HFF-Myc (cell line): ENCODE measurements around the gene ACOT2.

Experiments
- DNase-seq: peaks from one replicate; pipeline ENCODE4 v3.0.0-alpha.2; 2011; ENCODE audit warnings: low read depth; ENCODE audit errors: extremely low read depth
- H3K4me3 ChIP-seq: replicated peaks from 2 replicates; pipeline ENCODE4 v1.5.1; 2011; ENCODE audit warnings: low read depth, mild to moderate bottlenecking, control low read depth, low read length
- CTCF ChIP-seq: IDR thresholded peaks from 2 replicates; pipeline ENCODE4 v1.5.1; 2012; ENCODE audit warnings: mild to moderate bottlenecking, low read depth, low read length, control low read depth; ENCODE audit errors: missing control alignments

The ACOT2 gene

GRCh38 chr14:73599499-73599898, 30.5 kb downstream of the ACOT2 start:
- TF ChIP-seq CTCF = no peak
- no peak overlapping the region for H3K4me3 ChIP-seq

GRCh38 chr14:73602994-73603393, 34.0 kb downstream of the ACOT2 start:
- no peak for TF ChIP-seq CTCF
- DNase-seq = no peak
- no peak overlapping the region for H3K4me3 ChIP-seq

More at GRCh38 chr14:73599499-73599898, 30.5 kb downstream of the ACOT2 start:
- no peak for DNase-seq

DNA sequence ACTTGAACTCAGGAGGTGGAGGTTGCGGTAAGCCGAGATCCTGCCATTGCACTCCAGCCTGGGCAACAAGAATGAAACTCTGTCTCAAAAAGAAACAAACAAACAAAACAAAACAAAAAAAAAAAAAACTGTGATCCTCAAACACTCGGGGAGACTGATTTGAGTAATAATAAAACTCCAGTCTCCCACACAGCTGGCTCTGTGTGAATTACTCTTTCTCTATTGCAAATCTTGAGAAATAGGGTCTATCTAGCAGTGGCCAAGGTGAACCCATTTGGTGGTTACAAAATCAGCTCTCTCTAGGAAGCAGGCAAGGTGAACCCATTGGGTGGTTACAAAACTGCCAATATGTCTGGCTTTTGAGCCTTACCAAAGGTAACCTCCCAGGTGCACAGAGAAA, 37.3 kb downstream of the ACOT2 start:
- H3K4me3 ChIP-seq = no peak overlapping the region
- no peak for DNase-seq
- TF ChIP-seq CTCF = no peak

DNA sequence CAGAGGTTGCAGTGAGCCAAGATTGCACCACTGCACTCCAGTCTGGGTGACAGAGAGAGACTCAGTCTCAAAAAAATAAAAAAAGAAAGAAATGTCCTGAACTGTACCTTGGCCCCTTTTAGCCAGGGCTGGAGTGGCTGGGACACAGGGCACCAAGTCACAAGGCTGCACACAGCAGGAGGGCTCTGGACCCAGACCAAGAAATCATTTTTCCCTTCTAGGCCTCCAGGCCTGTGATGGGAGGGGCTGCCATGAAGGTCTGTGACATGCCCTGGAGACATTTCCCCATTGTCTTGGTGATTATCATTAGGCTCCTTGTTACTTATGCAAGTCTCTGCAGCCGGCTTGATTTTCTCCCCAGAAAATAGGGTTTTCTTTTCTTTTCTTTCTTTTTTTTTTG, 38.2 kb downstream of the ACOT2 start:
- no peak overlapping the region for H3K4me3 ChIP-seq
- TF ChIP-seq CTCF = no peak
- no peak for DNase-seq

- DNase-seq = no peak
- no peak for TF ChIP-seq CTCF
- H3K4me3 ChIP-seq = no peak overlapping the region
Measured at GRCh38 chr14:73610687-73611086, 41.7 kb downstream of the ACOT2 start.

DNA sequence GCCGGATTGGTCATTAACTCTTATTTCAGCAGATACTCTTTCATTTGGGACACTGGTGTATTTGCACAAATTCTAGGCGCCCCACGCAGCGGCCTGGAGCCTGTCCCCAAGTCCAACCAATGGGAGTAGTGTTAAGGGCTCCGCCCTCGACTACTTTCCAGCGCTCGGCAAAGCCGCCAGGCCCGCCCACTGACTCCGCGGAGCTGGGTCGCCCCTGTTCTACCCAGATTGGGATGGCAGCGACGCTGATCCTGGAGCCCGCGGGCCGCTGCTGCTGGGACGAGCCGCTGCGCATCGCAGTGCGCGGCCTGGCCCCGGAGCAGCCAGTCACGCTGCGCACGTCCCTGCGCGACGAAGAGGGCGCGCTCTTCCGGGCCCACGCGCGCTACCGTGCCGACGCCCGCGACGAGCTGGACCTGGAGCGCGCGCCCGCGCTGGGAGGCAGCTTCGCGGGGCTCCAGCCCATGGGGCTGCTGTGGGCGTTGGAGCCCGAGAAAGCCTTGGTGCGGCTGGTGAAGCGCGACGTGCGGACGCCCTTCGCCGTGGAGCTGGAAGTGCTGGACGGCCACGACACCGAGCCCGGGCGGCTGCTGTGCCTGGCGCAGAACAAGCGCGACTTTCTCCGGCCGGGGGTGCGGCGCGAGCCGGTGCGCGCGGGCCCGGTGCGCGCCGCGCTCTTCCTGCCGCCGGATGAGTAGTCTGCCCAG, 43.5 kb downstream of the ACOT2 start, which contains the start of gene ACOT6:
Gene ACOT6, plus strand, starts transcription at position 179 of the 707 bp plus-strand sequence. Its CDS starts 55 bp downstream, at position 234.
- DNase-seq = no peak
- H3K4me3 ChIP-seq = peak within 1 kb of the TSS; percentile 49
- no peak for TF ChIP-seq CTCF

DNA sequence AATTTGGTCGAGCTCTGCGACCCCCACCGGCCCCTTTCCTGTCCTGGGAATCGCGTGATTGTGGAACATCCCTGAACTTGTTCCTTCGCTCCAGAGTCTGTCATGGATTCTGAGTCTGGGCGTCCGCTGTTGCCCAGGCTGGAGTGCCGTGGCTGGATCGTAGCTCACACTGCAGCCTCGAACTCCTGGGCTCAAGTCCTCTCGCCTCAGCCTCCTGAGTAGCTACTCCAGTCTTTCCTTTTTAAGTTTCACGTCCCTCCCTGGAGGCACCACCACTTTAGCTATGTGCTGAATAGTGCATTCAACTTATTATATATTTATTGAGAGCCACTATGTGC, 44.0 kb downstream of the ACOT2 start:
- no peak for DNase-seq
- peak overlapping the region; percentile 49 for H3K4me3 ChIP-seq
- TF ChIP-seq CTCF = no peak
